A549 (cell line): ENCODE results near the gene ARHGAP27. TPM values are rescaled to one million over a fixed set of nuclear protein-coding genes. Genes with fewer than 3 reads are reported as not detected.
A peak's percentile ranks its signal among the peaks of the same experiment; 100 is the strongest.
"Not testable (repeated sequence)": the region's sequence is repeated elsewhere in the genome, so short reads cannot be mapped to it uniquely, and the experiment has no call there.

Experiments used
- ATAC-seq, 2 experiments: fragments of 200-7000 bp in 1 of 2; fragments of >200 bp in 1 of 2; cut with Nextera tagmentation in 1 of 2; cut with Tn5 transposase in 1 of 2; 3 replicates each; pipeline versions ENCODE4 v1.8.0 to v1.9.1; 2018 to 2020; ENCODE audit warnings: mild to moderate bottlenecking in 1 of 2, moderate library complexity in 1 of 2
- CTCF ChIA-PET: fragments of 300-600 bp; sonication (Branson Sonifier 250); formaldehyde crosslinking; extraction: SDS; loops from one replicate; lab custom pipeline; 2021; ENCODE audit warnings: antibody characterized with exemption, inconsistent platforms; lab: Yijun Ruan, JAX
- POLR2A ChIA-PET: fragments of 350-600 bp; formaldehyde crosslinking; extraction: SDS; loops from one replicate; lab custom pipeline; 2021; ENCODE audit warnings: antibody characterized with exemption, inconsistent platforms; lab: Yijun Ruan, JAX
- DNase-seq, 2 experiments: peaks; one replicate each; pipeline versions ENCODE4 v3.0.0 to v3.0.0-alpha.2; 2011 to 2016; ENCODE audit warnings: low read depth in 1 of 2, low spot score in 1 of 2
- FAIRE-seq: peaks from 2 replicates; lab custom pipeline; 2011; peaks lifted over from hg19 to GRCh38; lab: Jason Lieb, UNC
- H3K27ac ChIP-seq, 2 experiments: fragments of >200 bp; sonication (Bioruptor Twin); formaldehyde crosslinking; 3 replicates each; pipeline ENCODE4 v1.5.1; 2016 to 2017
- H3K4me1 ChIP-seq: fragments of >200 bp; sonication (Bioruptor Twin); formaldehyde crosslinking; 3 replicates; pipeline ENCODE4 v1.6.1; 2016
- H3K4me2 ChIP-seq: fragments of >200 bp; sonication (Bioruptor Twin); formaldehyde crosslinking; 3 replicates; pipeline ENCODE4 v1.6.1; 2016
- H3K4me3 ChIP-seq: fragments of >200 bp; sonication (Bioruptor Twin); formaldehyde crosslinking; 3 replicates; pipeline ENCODE4 v1.5.1; 2016
- H3K9me3 ChIP-seq: fragments of >200 bp; sonication (Bioruptor Twin); formaldehyde crosslinking; 3 replicates; pipeline ENCODE4 v1.6.1; 2016
- CBX2 ChIP-seq: fragments of 200-600 bp; sonication (generic); IDR thresholded peaks from 2 replicates; pipeline ENCODE4 v1.6.1; 2016; ENCODE audit warnings: low read depth, mild to moderate bottlenecking, borderline replicate concordance
- CBX8 ChIP-seq: fragments of 200-600 bp; sonication (generic); IDR thresholded peaks from 2 replicates; pipeline ENCODE4 v1.6.1; 2016
- CEBPB ChIP-seq, 2 experiments: fragments of >200 bp in 1 of 2; sonication (Bioruptor Twin) in 1 of 2; formaldehyde crosslinking in 1 of 2; IDR thresholded peaks; 2 replicates each; pipeline ENCODE4 v1.6.1; 2012 to 2016
- GATA3 ChIP-seq: IDR thresholded peaks from 2 replicates; pipeline ENCODE4 v1.6.1; 2012; ENCODE audit warnings: borderline replicate concordance
- HDAC2 ChIP-seq: fragments of 200-600 bp; sonication (generic); IDR thresholded peaks from 2 replicates; pipeline ENCODE4 v1.6.1; 2016
- JUNB ChIP-seq: fragments of >200 bp; sonication (Bioruptor Twin); formaldehyde crosslinking; IDR thresholded peaks from 2 replicates; pipeline ENCODE4 v1.6.1; 2016
- KDM1A ChIP-seq: fragments of 200-600 bp; sonication (generic); IDR thresholded peaks from 2 replicates; pipeline ENCODE4 v1.6.1; 2016; ENCODE audit warnings: low read depth, mild to moderate bottlenecking
- NFE2L2 ChIP-seq: fragments of 150-350 bp; conservative IDR thresholded peaks from 2 replicates; pipeline ENCODE4 v1.6.1; 2014; ENCODE audit warnings: low read length
- NPAS2 ChIP-seq: fragments of 250-450 bp; sonication (Bioruptor Pico); IDR thresholded peaks from 2 replicates; pipeline ENCODE4 v1.8.0; 2022; ENCODE audit warnings: mild to moderate bottlenecking, moderate library complexity, borderline replicate concordance
- TFCP2L1 ChIP-seq: fragments of 250-450 bp; sonication (Bioruptor Pico); IDR thresholded peaks from 2 replicates; pipeline ENCODE4 v1.5.0; 2021; ENCODE audit warnings: mild to moderate bottlenecking
- ZNF302 ChIP-seq: fragments of 250-450 bp; sonication (Bioruptor Pico); IDR thresholded peaks from 2 replicates; pipeline ENCODE4 v1.9.0; 2021; ENCODE audit warnings: inconsistent platforms, mild to moderate bottlenecking, moderate library complexity
- WGBS: methylation state at CpG from one replicate; pipeline ENCODE4 v1.1.6; 2017; ENCODE audit errors: missing lambda C conversion rate; 5-methylcytosine and 5-hydroxymethylcytosine counted together
- polyA plus RNA-seq, 4 experiments: library from polyadenylated mRNA; depleted of rRNA in 3 of 4; stranded (reverse); fragments of >200 nt; fragmentation: RNase III in 1 of 4; extraction: RNeasy Plus Mini Kit Qiagen cat#74134 plus additional on column Dnase treatment in 1 of 4; gene quantifications; 2 replicates in 3 of 4; 3 replicates in 1 of 4; pipeline ENCODE4 v1.2.3, GENCODE V29; 2011 to 2017
- TF ChIP-seq, protein P1 (sequence below): IDR thresholded peaks from 2 replicates; pipeline ENCODE4 v1.6.1; 2012

The ARHGAP27 gene
- polyA plus RNA-seq, 2 of the 4 experiments (the other 2 are of a cell fraction): 10.0 to 16.4 TPM

DNA sequence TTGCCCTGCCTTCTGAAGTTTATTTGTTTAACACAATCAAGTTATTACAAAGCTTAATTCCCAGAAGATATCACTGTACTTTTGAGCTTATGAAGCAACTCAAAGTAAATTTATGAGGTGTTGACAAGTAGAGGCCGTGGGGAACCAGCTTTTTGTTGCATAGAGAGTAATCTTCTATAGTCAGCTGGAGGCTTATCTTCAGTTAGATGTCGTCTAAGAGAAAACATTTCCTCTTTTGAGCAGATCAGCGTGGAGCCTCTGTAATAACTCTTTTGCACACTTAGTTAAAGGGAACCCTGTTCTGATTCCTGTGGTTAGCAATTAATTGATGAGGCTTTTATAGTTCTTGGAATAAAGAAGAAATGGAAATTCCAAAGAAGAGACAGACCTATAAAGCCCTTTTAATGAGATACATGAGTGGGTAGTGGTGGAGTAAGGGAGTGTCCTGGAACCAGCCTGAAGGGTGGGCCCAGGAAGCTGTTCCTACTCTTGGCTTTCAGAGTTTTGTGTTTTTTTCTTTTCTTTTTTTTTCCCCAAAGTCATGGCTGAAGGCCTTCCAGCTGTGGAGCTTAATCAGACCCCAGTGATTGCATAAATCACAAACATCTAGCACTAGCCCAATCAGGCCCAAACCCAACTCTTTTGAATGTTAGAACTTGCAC lies 87.0 kb downstream of the ARHGAP27 start:
- H3K4me3 ChIP-seq: no peak overlapping the region
- 0 out of 3 replicates have a peak overlapping the region, but pooled peaks have one; percentile 2 for H3K4me2 ChIP-seq
- H3K27ac ChIP-seq: peak overlapping the region in 1 of 2 experiments; percentile 51; a peak in 3 of 6 replicates
- POLR2A ChIA-PET: interaction anchor here (0.9 to 1.1 kb wide), 2 partner anchors 26 to 29 kb away, joined by 3 to 4 read pairs; partner anchors contain the start of gene MAP3K14
- CTCF ChIA-PET: interaction anchor here (0.8 to 3.1 kb wide), 8 partner anchors 9 to 147 kb away, joined by 3 to 14 read pairs (median 4); partner anchors contain the start of gene MAP3K14
- TF ChIP-seq NFE2L2 (no peak), JUNB (no peak), GATA3 (peak; percentile 58; the same call in 1 of the 2 replicates), CEBPB (IDR thresholded peaks at IDR 0.05) (peak in 1 of 2 experiments; percentile 39; a peak in 1 of 4 replicates)
- 22% methylated on average over 3 of the region's 3 CpGs for WGBS
- H3K4me1 ChIP-seq: peaks cover 29% of the 10 kb centered on the region
- ATAC-seq (no peak), DNase-seq (peak in 1 of 2 experiments; percentile 63), FAIRE-seq (no peak)
- H3K9me3 ChIP-seq: no peaks in the 10 kb centered on the region

DNA sequence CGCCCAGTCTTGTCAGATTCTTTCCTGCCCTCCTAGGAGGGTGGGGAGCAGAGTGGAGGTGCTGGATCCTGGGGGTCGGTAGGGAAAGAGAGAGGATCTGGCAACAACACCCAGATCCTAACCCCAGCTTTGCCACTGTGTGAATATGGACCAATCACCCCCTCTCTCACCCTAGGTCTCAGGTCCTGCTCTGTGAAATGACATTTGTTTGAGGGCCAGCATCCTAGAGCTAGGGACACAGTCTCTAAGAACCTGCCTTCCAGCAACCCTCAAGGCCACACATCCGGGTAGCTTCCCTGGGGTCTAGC lies 87.5 kb downstream of the ARHGAP27 start:
- peaks cover 32% of the 10 kb centered on the region for H3K4me1 ChIP-seq
- TF ChIP-seq TFCP2L1 (CRISPR knock-in tag) (no peak), ZNF302 (CRISPR knock-in tag) (no peak), NPAS2 (CRISPR knock-in tag) (no peak), HDAC2 (no peak), CBX2 (no peak), CBX8 (no peak)
- TF ChIP-seq, protein P1, sequence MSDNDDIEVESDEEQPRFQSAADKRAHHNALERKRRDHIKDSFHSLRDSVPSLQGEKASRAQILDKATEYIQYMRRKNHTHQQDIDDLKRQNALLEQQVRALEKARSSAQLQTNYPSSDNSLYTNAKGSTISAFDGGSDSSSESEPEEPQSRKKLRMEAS: 0 out of 2 replicates have a peak, but pooled peaks have one; percentile 7
- TF ChIP-seq, all 56 proteins: peak for 1
- ChIA-PET POLR2A (interaction anchor here (0.9 to 1.1 kb wide), 2 partner anchors 27 to 28 kb away, joined by 3 to 4 read pairs; partner anchors contain the start of gene MAP3K14), CTCF (interaction anchor here (0.8 to 3.1 kb wide), 6 partner anchors 9 to 126 kb away, joined by 3 to 14 read pairs (median 6); partner anchors contain the start of gene MAP3K14)
- Histone ChIP-seq H3K27ac (peak overlapping the region in 1 of 2 experiments; percentile 51; a peak in 3 of 6 replicates), H3K4me3 (no peak overlapping the region), H3K9me3 (no peaks in the 10 kb centered on the region), H3K4me2 (0 out of 3 replicates have a peak overlapping the region, but pooled peaks have one; percentile 2)
- 66% methylated on average over 3 of the region's 3 CpGs for WGBS
- ATAC-seq (no peak), DNase-seq (no peak), FAIRE-seq (no peak)

DNA sequence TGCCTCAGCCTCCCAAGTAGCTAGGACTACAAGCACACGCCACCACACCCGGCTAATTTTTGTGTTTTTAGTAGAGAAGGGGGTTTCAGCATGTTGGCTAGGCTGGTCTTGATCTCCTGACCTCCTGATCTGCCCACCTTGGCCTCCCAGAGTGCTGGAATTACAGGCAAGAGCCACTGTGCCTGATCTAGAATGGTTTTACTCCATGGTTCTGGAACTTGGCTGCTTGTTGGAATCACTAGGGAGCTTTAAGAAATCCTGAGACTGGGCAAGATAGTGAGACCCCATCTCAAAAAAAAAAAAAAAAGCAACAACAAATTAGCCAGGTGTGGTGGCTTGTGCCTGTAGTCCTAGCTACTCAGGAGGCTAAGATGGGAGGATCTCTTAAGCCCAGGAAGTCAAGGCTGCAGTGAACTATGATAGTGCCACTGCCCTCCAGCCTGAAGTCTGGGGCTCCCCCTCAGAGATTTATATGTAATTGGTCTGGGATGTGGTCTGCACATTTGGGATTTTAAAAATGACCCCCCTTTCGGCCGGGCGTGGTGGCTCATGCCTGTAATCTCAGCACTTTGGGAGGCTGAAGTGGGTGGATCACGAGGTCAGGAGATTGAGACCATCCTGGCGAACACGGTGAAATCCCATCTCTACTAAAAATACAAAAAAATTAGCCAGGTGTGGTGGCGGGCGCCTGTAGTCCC lies 88.6 kb downstream of the ARHGAP27 start:
- FAIRE-seq, H3K4me3 ChIP-seq, H3K9me3 ChIP-seq, H3K27ac ChIP-seq, ATAC-seq, H3K4me2 ChIP-seq, POLR2A ChIA-PET, DNase-seq: not testable (repeated sequence)
- 0 out of 2 replicates have a peak, but pooled peaks have one; percentile 50 for TF ChIP-seq KDM1A
- WGBS: 93% methylated on average over 10 of the region's 10 CpGs
- peaks cover 39% of the 10 kb centered on the region for H3K4me1 ChIP-seq
- CTCF ChIA-PET: interaction anchor here (0.7 to 3.1 kb wide), 4 partner anchors 8 to 82 kb away, joined by 3 to 14 read pairs (median 4); no protein-coding TSS in a partner anchor

Other genes starting within 250 kb of the ARHGAP27 start
- gene FMNL1, start 211.0 kb downstream of the ARHGAP27 start, polyA plus RNA-seq (2011; rRNA removed): 8.6 and 17.5 TPM in 2 replicates
- gene FMNL1, start 211.0 kb downstream of the ARHGAP27 start, polyA plus RNA-seq (2017; fragmentation: RNase III; extraction: RNeasy Plus Mini Kit Qiagen cat#74134 plus additional on column Dnase treatment): 43.9 to 47.9 TPM (median 44.0 TPM) in 3 replicates
- gene SPATA32, start 170.8 kb downstream of the ARHGAP27 start, polyA plus RNA-seq (2011; rRNA removed): 0.05 and 0.08 TPM in 2 replicates
- gene SPATA32, start 170.8 kb downstream of the ARHGAP27 start, polyA plus RNA-seq (2017; fragmentation: RNase III; extraction: RNeasy Plus Mini Kit Qiagen cat#74134 plus additional on column Dnase treatment): 0.09 to 0.25 TPM (median 0.21 TPM) in 3 replicates
- gene MAP3K14, start 115.8 kb downstream of the ARHGAP27 start, polyA plus RNA-seq (2011; rRNA removed): 9.1 and 10.9 TPM in 2 replicates
- gene MAP3K14, start 115.8 kb downstream of the ARHGAP27 start, polyA plus RNA-seq (2017; fragmentation: RNase III; extraction: RNeasy Plus Mini Kit Qiagen cat#74134 plus additional on column Dnase treatment): 30.7 to 53.6 TPM (median 34.5 TPM) in 3 replicates
- gene PLEKHM1, start 57.9 kb upstream of the ARHGAP27 start, polyA plus RNA-seq (2011; rRNA removed): 14.8 and 17.9 TPM in 2 replicates
- gene PLEKHM1, start 57.9 kb upstream of the ARHGAP27 start, polyA plus RNA-seq (2017; fragmentation: RNase III; extraction: RNeasy Plus Mini Kit Qiagen cat#74134 plus additional on column Dnase treatment): 10.7 to 13.4 TPM (median 13.2 TPM) in 3 replicates